Erythroblast (primary cell): ENCODE measurements around the gene ABCA1.

ENCODE experiments used
- GATA1 ChIP-seq: IDR thresholded peaks from 2 replicates; pipeline ENCODE4 v1.6.1; 2011; ENCODE audit warnings: low read depth, mild to moderate bottlenecking, control low read depth, low read length, moderate library complexity
- POLR2A ChIP-seq: IDR thresholded peaks from 2 replicates; pipeline ENCODE4 v1.6.1; 2011; ENCODE audit warnings: mild to moderate bottlenecking, low read length

DNA sequence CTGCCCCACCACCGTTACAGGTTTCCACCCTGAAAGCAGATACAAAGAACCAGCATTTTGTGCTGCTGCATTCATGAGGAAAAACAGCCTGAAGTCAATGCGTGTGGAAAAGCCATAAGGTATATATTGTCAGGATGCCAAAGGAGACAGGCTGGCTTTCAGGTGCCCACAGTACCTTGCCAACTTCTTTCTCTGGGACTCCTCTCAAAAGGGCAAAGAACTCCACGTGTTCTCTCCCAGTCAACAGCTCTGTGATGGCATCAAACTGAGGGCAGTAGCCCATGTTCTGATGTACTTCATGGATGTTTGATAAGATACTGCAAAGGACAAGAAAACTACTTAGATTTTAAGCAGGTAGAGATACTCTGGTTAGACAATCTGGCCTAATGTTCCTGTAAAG is 139.7 kb downstream of the ABCA1 start:
- no peak for TF ChIP-seq POLR2A
- TF ChIP-seq GATA1: no peak
